Bronchial epithelial cell (primary cell): ENCODE measurements around the gene NEK4. TPM values are rescaled to one million over a fixed set of nuclear protein-coding genes. Genes with fewer than 3 reads are reported as not detected.

ENCODE experiments used
- DNase-seq: peaks from one replicate; pipeline ENCODE4 v3.0.0-alpha.2; 2010; ENCODE audit warnings: low read depth
- FAIRE-seq: peaks from 2 replicates; lab custom pipeline; 2011; peaks lifted over from hg19 to GRCh38; lab: Jason Lieb, UNC
- H3K27me3 ChIP-seq: 2 replicates; pipeline ENCODE4 v1.5.1; 2011; ENCODE audit warnings: low read length; ENCODE audit not compliant: control insufficient read depth, insufficient read depth
- H3K36me3 ChIP-seq: 2 replicates; pipeline ENCODE4 v1.5.1; 2011; ENCODE audit warnings: low read length; ENCODE audit not compliant: control insufficient read depth, insufficient read depth
- H3K4me3 ChIP-seq: 2 replicates; pipeline ENCODE4 v1.5.1; 2011; ENCODE audit warnings: mild to moderate bottlenecking, low read depth, low read length, control low read depth
- total RNA-seq: library from RNA; depleted of rRNA; stranded (reverse); fragments of >200 nt; gene quantifications from 2 replicates; pipeline ENCODE4 v1.2.1, GENCODE V29; 2014
- TF ChIP-seq, protein P1 (sequence below): IDR thresholded peaks from 2 replicates; pipeline ENCODE4 v1.5.1; 2011; ENCODE audit warnings: mild to moderate bottlenecking, moderate library complexity, low read length, control low read depth, inconsistent platforms; ENCODE audit not compliant: insufficient read depth, severe bottlenecking

Gene NEK4
- total RNA-seq, 1 donor from 2014 or later, result 20.5 TPM

DNA sequence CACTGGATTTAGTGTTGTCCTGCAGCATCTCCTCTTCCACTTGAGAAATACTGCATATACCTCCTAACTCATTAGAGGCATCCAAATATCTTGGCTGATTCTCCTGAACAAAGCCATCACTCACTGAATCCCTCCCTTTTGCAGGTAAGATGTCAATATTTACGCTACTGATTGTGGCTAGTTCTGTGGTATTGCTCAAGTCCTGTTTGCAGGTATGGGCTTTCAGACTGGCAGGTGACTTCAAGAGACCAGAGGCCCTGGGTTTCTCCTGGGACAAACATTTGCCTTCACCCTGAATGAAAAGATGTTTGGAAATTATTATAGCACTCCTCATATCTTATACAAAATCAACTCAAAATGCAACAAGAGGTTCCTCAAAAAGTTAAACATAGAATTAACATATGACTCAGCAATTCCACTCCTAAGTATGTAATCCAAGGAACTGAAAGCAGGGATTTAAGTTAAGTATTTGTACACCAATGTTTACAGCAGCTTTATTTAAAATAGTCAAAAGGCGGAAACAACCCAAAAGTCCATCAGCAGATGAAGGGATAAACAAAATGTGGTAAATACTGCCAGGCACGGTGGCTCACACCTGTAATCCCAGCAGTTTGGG is 18.6 kb downstream of the NEK4 start:
- TF ChIP-seq, protein P1, sequence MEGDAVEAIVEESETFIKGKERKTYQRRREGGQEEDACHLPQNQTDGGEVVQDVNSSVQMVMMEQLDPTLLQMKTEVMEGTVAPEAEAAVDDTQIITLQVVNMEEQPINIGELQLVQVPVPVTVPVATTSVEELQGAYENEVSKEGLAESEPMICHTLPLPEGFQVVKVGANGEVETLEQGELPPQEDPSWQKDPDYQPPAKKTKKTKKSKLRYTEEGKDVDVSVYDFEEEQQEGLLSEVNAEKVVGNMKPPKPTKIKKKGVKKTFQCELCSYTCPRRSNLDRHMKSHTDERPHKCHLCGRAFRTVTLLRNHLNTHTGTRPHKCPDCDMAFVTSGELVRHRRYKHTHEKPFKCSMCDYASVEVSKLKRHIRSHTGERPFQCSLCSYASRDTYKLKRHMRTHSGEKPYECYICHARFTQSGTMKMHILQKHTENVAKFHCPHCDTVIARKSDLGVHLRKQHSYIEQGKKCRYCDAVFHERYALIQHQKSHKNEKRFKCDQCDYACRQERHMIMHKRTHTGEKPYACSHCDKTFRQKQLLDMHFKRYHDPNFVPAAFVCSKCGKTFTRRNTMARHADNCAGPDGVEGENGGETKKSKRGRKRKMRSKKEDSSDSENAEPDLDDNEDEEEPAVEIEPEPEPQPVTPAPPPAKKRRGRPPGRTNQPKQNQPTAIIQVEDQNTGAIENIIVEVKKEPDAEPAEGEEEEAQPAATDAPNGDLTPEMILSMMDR, result no peak
- peak; percentile 17 for DNase-seq
- FAIRE-seq, result peak; percentile 52
- Histone ChIP-seq H3K36me3 (peaks cover 8% of the 10 kb centered on the region), H3K27me3 (no peaks in the 10 kb centered on the region), H3K4me3 (no peak overlapping the region)

DNA sequence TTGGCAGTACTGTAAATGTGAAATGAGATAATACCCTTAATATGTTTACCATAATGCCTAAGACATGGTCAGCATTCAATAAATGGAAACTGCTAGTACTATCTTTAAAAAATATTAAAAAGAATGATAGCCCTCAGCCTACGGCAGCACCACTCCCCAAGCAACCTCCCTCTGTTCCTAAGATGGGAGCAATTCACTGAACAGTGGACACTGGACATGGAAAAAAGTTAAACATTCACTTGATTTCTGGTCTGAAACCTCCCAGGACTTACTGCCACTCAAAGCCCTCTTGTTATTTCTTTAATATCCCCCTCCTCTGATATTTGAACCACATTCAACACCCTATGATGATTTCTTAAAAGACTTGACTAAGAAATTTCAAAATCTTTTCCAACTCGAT is 27.0 kb downstream of the NEK4 start:
- TF ChIP-seq, protein P1, result no peak
- Histone ChIP-seq H3K36me3 (peaks cover 6% of the 10 kb centered on the region), H3K27me3 (no peaks in the 10 kb centered on the region), H3K4me3 (no peak overlapping the region)
- FAIRE-seq (no peak), DNase-seq (no peak)

DNA sequence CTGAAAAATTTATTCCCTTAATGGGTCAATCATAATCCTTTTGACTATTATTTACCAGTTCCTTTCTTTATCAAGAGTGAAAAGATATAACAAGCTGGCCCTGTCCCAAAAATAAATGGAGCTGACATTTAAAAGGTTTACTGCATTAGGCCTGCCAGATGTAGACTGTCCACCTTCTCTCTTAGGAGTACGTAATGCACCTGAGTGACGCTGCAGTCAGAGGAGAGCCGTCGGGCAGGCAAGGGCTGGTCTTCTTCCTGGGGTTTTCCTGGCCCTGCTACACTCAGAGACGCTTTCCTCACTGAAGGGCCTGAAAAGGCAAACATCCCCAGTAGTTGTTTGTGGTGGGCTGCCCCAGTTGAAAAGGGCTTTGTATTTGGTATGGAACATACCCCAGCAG is 27.6 kb downstream of the NEK4 start:
- TF ChIP-seq, protein P1, result no peak
- Histone ChIP-seq H3K36me3 (peaks cover 6% of the 10 kb centered on the region), H3K4me3 (no peak overlapping the region), H3K27me3 (no peaks in the 10 kb centered on the region)
- no peak for DNase-seq
- no peak for FAIRE-seq

DNA sequence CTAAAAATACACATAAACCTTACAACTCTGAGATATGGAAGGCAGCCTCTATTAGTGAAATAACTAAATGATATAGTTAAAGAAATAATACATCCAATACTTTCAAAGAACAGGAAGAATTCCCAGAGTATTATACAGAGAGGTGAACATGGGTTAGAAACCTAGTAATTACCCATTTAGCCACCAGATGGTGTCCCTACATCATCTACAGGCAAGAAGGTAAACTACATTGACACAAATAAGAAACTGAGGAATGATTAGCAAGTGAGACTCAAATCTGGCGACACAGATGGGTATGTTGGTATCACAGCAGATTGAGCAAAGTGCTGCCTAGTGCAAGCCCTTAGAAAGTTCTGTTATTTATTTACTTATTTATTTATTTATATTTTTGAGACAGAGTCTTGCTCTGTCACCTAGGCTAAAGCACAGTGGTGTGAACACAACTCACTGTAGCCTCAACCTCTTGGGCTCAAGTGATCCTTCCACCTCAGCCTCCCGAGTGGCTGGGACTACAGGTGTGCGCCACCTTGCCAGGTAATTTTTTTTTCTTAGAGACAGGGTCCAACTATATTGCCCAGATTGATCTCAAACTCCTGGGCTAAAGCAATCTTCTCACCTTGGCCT is 28.2 kb downstream of the NEK4 start:
- no peaks in the 10 kb centered on the region for H3K27me3 ChIP-seq
- TF ChIP-seq, protein P1, result peak; percentile 50
- DNase-seq (peak; percentile 48), FAIRE-seq (no peak)
- peaks cover 4% of the 10 kb centered on the region for H3K36me3 ChIP-seq
- no peak overlapping the region for H3K4me3 ChIP-seq

DNA sequence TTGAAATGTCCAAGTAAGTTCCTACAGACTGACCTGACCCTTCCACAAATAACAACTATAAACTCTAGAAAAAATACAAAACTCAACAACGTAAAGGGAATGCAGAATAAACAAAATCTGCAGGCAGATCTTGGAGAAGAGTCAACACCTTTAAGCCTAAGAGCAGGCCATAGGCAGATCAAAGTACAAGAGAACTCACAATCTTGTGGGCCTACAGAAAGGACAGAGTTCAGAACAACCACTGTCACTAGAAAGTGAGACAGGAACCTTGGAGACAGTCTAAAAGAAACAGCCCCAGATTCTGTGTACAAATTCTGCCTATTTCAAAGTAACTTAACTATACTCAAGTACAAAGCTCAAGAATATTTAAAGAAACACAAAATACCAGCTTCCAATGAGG is 31.0 kb downstream of the NEK4 start:
- TF ChIP-seq, protein P1, result no peak
- H3K36me3 ChIP-seq, result no peaks in the 10 kb centered on the region
- H3K4me3 ChIP-seq, result no peak overlapping the region
- FAIRE-seq (no peak), DNase-seq (no peak)
- H3K27me3 ChIP-seq, result no peaks in the 10 kb centered on the region
